BE2C (cell line): ENCODE results near the gene KEL.

Experiments
- DNase-seq: peaks from one replicate; pipeline ENCODE4 v3.0.0-alpha.2; 2020
- H3K27me3 ChIP-seq: fragments of 250-450 bp; sonication (Bioruptor Pico); 2 replicates; pipeline ENCODE4 v1.5.1; 2020; ENCODE audit warnings: mild to moderate bottlenecking
- H3K36me3 ChIP-seq: fragments of 250-450 bp; sonication (Bioruptor Pico); 2 replicates; pipeline ENCODE4 v1.5.1; 2020; ENCODE audit warnings: mild to moderate bottlenecking
- H3K4me1 ChIP-seq: fragments of 250-450 bp; sonication (Bioruptor Pico); 2 replicates; pipeline ENCODE4 v1.5.1; 2020
- H3K4me3 ChIP-seq: 2 replicates; pipeline ENCODE4 v1.5.1; 2011; ENCODE audit warnings: low read depth, low read length
- H3K9me3 ChIP-seq: fragments of 250-450 bp; sonication (Bioruptor Pico); 2 replicates; pipeline ENCODE4 v1.5.1; 2020
- TF ChIP-seq, protein P1 (sequence below): IDR thresholded peaks from 2 replicates; pipeline ENCODE4 v1.5.1; 2012; ENCODE audit warnings: mild to moderate bottlenecking, low read depth, low read length

KEL gene

GRCh38 chr7:142959202-142959601 is 3.0 kb downstream of the KEL start:
- Histone ChIP-seq H3K4me3 (no peak overlapping the region), H3K36me3 (no peaks in the 10 kb centered on the region), H3K4me1 (no peaks in the 10 kb centered on the region), H3K27me3 (no peaks in the 10 kb centered on the region), H3K9me3 (no peaks in the 10 kb centered on the region)
- TF ChIP-seq, protein P1, sequence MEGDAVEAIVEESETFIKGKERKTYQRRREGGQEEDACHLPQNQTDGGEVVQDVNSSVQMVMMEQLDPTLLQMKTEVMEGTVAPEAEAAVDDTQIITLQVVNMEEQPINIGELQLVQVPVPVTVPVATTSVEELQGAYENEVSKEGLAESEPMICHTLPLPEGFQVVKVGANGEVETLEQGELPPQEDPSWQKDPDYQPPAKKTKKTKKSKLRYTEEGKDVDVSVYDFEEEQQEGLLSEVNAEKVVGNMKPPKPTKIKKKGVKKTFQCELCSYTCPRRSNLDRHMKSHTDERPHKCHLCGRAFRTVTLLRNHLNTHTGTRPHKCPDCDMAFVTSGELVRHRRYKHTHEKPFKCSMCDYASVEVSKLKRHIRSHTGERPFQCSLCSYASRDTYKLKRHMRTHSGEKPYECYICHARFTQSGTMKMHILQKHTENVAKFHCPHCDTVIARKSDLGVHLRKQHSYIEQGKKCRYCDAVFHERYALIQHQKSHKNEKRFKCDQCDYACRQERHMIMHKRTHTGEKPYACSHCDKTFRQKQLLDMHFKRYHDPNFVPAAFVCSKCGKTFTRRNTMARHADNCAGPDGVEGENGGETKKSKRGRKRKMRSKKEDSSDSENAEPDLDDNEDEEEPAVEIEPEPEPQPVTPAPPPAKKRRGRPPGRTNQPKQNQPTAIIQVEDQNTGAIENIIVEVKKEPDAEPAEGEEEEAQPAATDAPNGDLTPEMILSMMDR: no peak
- no peak for DNase-seq

DNA sequence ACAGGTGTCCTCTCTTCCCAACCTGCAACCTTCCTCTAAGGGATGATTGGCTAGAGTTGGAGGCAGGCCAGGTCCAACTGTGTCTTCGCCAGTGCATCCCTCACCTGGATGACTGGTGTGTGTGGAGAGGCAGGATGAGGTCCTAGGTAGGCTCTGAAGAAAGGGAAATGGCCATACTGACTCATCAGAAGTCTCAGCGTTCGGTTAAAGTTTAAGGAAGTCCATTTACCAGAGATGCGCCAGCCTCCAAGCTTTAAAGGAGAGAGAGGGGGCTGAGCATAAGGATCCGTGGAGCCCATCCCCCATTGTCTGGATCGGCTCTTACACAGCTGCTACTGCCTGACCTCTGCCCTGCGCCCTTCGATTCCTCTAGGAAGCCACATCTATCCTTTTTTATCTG is 4.4 kb downstream of the KEL start:
- Histone ChIP-seq H3K9me3 (no peaks in the 10 kb centered on the region), H3K4me1 (no peaks in the 10 kb centered on the region), H3K27me3 (no peaks in the 10 kb centered on the region), H3K4me3 (no peak overlapping the region), H3K36me3 (no peaks in the 10 kb centered on the region)
- no peak for DNase-seq
- TF ChIP-seq, protein P1: no peak

DNA sequence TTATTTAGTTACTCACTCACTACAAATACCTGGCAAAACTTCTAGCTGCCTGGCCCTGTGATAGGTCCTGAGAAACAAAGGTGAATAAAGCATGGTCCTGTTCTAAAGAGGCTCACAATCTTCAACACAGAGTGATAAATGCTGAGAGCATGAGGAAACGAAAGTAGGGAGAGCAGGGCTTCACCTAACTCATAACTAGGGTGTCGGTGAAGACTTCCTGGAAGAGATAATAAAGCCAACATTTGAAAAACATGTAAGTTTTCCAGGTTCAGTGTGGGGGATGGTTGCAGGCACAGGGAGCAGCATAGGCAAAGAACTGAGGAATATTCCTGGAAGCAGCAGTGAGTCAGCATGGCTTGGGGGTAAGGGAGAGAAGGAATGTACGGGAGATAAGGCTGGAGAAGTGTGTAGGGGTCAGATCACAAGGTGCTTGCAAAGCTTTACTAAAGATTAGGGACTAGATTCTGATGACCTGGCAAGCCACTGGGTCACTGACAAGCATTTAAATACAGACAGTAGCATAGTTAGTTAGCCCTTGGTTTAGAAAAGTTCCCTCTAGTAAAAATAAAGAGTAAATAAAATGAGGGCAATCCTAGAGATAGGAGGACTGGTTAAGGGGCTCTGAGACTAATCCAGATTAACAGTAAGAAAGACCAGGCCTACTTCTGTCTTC is 5.1 kb downstream of the KEL start:
- H3K36me3 ChIP-seq: no peaks in the 10 kb centered on the region

GRCh38 chr7:142954680-142955268 is 7.4 kb downstream of the KEL start:
- no peaks in the 10 kb centered on the region for H3K27me3 ChIP-seq
- no peaks in the 10 kb centered on the region for H3K4me1 ChIP-seq
- H3K36me3 ChIP-seq: no peaks in the 10 kb centered on the region
- DNase-seq: no peak
- H3K9me3 ChIP-seq: no peaks in the 10 kb centered on the region
- TF ChIP-seq, protein P1: no peak
- H3K4me3 ChIP-seq: no peak overlapping the region

More for the DNA sequence above, 5.1 kb downstream of the KEL start:
- Histone ChIP-seq H3K9me3 (no peaks in the 10 kb centered on the region), H3K4me1 (no peaks in the 10 kb centered on the region), H3K27me3 (no peaks in the 10 kb centered on the region), H3K4me3 (no peak overlapping the region)
- DNase-seq: no peak
- TF ChIP-seq, protein P1: no peak

DNA sequence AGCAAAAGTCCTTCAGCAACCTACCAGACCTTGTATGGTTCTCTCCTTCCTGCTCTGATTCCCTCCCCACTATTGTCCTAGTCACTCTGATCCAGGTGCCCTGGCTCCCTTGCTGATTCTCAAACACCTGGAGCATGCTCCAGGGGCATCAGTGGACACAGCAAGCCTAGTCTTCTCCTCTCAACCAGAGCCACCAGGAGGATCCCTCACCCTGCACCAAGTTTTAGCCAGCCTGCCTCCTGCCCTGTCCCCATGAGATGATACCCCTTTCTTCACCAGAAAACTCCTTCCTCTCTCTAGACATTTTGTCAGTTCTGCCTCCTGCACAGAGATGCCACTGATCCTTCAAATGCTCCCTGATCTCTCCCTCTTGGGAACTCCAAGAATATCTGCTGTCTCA is 11.9 kb downstream of the KEL start:
- no peaks in the 10 kb centered on the region for H3K36me3 ChIP-seq
- H3K27me3 ChIP-seq: no peaks in the 10 kb centered on the region
- H3K4me3 ChIP-seq: no peak overlapping the region
- no peak for DNase-seq
- H3K9me3 ChIP-seq: no peaks in the 10 kb centered on the region
- TF ChIP-seq, protein P1: no peak
- H3K4me1 ChIP-seq: no peaks in the 10 kb centered on the region

- Histone ChIP-seq H3K9me3 (no peaks in the 10 kb centered on the region), H3K4me1 (no peaks in the 10 kb centered on the region), H3K27me3 (no peaks in the 10 kb centered on the region), H3K36me3 (no peaks in the 10 kb centered on the region), H3K4me3 (no peak overlapping the region)
- DNase-seq: no peak
- TF ChIP-seq, protein P1: no peak
Observed at GRCh38 chr7:142948603-142949002, 13.6 kb downstream of the KEL start.
